CD4-positive, alpha-beta T cell treated with Interleukin-15 for 4 hours (primary cell): ENCODE data around the gene STXBP5.
"Not testable (repeated sequence)": the region's sequence is repeated elsewhere in the genome, so short reads cannot be mapped to it uniquely, and the experiment has no call there.

Experiments
- DNase-seq: peaks from one replicate; pipeline ENCODE4 v3.0.0-alpha.2; 2020; ENCODE audit warnings: low spot score

The STXBP5 gene

DNA sequence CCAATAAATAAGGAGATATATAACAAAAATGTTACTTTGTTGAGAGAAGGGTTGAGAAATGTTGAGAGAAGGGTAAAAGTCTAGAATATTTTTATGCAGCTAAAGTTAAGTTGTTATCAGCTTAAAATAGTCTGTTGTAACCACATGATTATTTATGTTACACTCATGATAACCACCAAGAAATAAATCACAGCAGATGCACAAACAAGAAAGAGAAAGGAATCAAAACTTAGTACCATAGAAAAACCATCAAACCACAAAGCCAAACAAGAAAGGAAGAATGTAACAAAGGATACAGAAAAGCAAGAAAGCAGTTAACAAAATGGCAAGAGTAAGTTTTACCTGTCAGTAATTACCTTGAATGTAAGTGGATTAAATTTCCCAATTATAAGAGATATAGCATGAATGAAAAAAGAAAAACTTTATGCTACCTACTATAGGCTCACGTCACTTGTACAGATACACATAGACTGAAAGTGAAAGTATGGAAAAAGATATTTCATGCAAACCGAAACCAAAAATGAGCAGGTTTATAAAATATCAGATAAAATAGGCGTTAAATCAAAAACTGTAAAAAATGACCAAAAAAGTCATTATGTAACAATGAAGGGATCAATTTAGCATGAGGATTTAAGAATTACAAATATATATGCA lies 93.6 kb downstream of the STXBP5 start:
- peak; percentile 4 for DNase-seq

DNA sequence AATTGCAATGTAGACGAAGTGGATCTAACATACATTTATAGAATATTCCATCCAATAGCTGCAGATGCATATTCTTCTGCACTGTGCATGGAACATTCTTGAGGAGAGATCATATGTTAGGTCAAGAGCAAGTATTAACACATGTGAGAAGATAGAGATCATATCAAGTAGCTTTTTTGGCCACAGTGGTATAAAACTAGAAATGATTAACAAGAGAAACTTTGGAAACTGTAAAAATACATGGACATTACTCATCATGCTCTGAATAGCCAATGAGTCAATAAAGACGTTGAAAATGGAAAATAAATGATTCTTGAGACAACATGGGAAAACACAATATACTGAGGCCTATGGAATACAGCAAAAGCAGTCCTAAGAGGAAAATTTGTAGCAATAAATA lies 94.2 kb downstream of the STXBP5 start:
- DNase-seq: no peak

DNA sequence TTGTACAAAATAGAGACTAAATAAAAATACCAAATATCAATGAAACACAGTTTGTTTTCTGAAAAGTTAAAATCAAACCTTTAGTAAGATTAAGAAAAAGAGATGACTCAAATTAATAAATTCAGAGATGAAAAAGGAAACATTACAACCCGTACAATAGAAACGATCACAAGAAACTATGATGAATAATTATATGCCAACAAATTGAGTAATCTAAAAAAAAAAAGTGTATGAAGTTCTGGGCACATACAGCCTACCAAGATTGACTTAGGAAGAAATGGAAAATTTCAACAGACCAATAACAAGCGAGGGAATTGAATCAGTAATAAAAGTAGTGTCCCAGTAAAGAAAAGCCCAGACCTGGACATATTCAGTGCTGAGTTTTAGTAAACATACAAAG lies 94.8 kb downstream of the STXBP5 start:
- no peak for DNase-seq

DNA sequence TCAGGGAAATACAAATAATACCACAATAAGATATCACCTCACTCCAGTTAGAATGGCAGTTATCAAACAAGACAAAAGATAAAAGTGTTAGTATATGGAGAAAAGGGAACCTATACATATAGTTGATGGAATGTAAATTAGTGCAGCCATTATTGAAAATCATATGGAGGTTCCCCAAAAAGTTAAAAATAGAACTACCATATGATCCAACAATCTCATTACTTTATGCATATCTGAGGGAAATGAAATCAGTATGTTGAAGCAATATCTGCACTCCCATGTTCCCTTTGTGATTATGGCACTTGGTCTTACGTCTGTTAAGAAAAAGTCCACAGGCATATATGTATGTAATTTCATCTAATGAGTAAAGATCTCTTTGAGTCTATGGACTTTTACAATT lies 96.9 kb downstream of the STXBP5 start:
- no peak for DNase-seq

DNA sequence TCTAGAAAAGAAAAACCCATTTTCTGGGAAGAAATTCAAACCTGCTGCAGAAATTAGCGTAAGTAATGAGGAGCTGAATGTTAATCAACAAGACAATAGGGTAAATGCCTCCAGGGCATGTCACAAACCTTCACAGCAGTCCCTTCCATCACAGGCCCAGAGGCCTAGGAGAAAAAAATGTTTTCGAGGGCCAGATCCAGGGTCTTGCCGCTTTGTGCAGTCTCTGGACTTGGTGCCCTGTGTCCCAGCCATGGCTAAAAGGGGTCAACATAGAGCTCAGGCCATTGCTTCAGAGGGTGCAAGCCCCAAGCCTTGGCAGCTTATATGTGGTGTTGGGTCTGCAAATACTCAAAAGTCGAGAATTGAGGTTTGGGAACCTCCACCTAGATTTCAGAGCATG lies 99.8 kb downstream of the STXBP5 start:
- no peak for DNase-seq

DNA sequence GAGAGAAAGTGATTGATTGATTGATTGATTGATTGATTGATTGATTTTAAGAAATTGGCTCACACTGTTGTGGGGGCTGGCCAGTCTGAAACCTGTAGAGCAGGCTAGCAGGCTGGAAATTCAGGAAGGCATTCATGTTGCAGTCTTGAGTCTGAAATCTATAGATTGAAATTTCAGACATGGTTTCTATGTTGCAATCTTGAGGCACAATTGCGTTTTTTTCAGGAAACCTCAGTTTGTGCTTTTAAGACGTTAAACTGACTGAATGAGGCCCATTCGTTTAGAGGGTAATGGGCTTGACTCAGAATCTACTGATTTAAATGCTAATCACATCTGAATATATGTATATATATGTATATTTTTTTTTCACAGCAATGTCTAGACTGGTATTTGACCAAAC lies 106.3 kb downstream of the STXBP5 start:
- DNase-seq: no peak

DNA sequence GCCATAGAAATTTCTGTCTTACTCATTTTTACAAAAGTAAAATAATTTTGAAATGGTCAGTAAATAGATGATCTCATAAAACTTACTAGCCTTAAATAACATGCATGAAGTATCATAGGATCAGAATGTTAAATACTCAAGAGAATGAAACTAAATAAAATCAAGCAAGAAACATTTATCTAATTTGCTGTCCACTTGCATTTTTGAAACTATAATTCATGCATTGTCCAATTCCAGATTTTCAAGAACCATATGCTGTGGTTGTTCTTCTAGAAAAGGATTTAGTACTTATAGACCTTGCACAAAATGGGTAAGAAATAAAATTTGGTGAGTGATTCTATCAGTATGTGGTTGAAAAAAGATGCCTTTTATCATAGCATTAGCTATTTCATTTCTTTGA lies 107.0 kb downstream of the STXBP5 start:
- no peak for DNase-seq

DNA sequence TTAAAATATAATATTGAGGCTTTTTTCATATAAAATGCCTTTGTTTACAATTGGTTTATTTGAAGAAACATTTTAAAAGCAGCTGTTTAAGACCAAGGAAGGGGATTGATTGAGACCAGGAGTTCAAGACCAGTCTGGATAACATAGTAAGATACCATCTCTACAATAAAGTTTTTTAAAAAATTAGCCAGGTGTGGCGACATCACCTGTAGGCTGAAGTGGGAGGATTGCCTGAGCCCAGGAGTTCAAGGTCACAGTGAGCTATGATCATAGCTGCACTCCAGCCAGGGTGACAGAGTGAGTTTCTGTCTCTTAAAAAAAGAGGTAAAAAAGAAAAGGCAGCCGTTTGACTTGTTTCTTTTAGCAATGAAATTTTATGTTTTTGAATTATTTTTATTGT lies 117.0 kb downstream of the STXBP5 start:
- DNase-seq: no peak

DNA sequence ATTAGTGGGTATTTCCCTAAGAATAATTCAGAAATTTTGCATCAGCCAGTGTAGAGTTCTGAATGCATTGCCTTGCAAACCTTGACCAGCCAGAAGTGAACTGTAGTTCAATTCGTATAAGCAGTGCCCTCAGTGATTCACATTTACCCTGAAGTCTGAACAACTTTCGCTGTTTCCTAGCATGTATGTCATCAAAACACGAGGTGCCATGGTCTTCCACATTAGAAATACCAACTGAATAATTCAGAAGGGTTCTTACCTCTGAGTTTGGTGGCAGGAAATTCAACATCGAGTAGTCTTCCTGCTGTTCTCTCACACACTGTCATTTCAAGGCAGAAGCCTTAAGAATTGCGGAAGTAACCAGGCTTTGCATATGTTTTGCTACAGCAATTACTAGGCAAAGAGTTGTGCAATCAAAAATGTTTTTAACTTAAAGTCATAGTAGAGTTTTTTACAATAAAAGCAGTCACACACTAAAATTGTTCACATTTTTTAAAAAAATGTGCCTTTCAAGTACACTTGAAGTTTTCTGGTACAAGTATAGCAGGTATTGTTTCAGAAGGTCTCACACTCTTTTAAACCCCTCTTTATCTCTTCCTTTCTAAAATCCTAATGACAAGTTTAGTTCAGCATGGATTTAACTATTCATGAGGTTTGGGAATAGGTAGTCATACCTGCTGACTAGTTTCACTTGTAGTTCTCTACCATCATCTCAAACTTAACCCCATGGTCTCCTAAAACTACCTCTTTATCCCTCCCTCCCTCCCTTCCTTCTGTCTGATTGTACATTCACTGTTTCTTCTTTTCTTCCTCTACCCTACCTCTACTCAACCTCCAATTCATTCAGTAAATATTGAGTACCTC lies 118.3 kb downstream of the STXBP5 start:
- DNase-seq: peak; percentile 40

DNA sequence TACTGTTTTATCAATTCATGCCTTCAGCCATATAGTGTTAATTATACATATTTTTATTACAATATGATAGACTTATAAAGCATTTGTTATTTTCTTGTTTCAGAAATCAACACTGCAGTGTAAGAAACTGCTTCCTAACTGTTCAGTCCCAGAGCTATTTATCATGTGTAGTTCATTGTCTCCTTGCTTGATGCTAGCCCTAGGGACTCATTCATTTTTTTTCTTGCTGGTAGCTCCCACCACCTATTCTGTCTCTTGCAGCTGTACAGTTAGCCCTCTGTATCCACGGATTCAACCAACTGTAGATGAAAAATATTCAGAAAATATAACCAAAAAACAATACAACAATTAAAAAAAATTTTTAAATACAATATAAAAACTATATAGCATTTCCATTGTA lies 121.3 kb downstream of the STXBP5 start:
- DNase-seq: no peak

DNA sequence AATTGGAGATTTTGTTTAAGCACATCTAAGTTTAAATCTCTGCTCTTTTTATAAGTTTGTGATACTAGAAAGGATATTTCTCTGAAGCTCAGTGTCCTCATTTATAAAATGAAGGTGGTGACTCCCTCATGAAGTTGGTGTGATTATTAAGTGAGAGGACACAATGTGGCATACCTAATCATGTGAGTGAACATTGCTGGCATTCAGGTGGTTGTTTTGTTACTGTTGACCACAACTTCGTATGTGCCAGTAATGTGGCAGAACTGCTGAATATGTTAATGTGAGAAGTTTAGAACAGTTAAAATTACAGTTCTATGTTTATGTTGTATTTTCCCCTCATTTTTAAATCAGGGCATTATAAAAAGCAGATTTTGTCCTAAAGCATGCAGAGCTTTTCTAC lies 127.2 kb downstream of the STXBP5 start:
- no peak for DNase-seq

DNA sequence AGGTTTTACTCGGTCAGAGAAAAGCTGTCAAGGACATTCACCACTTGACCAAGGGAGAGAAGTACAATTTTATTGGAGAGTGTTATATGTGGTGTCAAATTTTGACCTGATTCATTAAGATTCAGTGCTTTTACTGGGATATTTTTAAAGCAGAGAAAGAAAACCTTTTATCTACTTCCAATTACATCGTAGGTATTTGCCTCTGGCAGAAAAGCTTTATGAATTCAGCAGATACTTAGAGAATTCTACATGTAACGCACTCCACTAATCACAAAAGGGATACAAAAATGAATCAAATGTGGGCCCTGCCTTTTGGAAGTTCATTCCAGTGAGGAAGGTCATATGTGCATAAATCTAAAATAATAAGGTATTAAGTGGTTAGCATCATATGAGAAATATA lies 133.7 kb downstream of the STXBP5 start:
- DNase-seq: no peak

DNA sequence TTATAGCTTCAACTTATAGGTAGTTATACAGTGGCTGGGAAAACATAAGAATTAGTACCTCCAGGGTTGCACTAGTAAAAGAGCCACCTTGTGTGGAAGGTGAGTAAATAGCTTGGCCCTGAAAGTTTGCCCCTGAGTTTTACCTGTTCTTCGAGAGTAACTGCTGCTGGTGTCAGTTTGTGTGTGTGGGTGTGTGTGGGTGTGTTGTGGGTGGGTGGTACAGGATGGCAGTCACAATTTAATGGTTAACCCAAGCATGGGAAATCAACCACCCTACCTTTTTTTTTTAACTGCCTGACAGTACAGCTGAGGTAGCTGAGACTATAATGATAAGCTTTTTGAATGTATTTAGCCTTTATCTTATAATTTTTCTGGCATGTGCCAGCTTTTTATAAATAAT lies 137.3 kb downstream of the STXBP5 start:
- DNase-seq: no peak

DNA sequence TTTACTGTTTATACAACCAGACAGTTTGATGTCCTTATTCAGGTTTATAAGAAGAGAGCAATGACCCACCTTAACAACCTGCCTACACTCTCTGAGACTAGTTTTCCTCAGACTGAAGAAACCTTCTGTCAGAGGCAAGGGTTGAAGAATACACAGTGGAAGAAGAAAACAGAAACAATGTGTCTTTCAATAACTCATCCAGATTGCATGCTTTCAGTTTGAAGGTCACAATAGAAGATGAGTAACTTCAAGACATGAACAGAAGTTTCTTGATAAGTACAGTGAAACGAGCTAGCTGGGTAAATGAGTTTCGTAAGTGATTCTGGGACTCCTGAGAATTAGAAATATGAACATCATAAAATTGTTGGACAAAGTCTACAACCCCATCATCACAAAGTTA lies 141.7 kb downstream of the STXBP5 start:
- DNase-seq: no peak

DNA sequence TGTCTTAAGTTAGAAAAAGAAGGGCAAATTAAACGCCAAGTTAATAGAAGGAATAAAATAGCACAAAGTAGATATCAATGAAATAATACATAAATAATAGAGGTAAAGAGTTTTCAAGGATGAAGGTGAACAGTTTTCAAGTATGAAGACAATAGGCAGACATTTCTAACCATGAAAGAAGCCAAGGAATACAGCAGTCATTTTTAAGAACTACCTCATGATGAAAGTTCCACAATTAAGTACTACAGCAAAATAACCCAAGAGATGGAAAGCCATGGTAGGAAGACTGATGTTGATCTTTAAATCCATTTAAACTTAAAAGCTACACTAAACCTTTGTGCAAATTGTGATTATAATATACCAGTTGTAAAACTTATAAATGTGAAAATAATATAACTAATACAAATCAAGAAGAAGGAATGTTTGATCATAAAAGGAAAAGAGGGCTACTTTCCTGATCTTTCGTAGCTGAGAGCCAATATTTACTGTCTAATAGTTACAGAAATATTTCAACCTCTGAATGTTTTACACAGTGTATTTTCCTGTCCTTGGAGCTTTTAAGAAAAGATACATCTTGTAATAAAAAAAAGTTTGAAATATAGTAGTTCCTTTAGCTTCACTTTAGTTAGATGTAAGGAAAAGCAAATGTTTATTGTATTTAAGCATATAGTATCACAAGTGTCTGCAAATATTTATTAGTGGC lies 143.1 kb downstream of the STXBP5 start:
- DNase-seq: no peak

DNA sequence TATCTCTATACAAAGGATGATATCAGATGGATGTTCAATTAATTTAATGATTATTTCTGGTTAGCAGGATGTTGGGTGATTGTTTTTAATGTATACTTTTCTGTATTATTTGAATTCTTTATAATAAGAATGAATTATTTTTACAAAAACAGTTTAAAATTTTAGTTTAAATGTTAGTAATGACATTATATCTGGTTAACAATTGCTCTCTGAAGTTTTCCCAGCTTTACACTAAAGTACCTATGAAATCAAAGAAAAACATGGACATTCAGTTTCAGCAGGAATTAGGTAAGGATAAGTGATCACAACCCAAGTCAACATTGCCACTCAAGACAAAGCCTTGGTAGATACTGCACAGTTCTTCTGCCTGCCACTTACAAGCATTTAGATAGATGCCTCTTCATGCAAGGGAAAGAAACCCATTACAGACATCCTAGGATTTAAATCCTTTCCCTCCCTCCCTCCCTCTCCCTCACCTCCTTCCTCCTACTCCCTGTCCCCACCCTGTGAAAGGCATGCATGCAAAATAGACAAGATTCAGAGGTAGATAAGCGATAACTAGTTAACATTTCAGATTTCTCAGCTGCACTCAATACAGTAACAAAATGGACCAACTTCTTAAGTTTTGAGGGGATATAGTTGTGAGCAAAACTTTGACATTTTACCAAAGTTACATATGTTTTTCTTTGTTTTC lies 143.8 kb downstream of the STXBP5 start:
- DNase-seq: no peak

DNA sequence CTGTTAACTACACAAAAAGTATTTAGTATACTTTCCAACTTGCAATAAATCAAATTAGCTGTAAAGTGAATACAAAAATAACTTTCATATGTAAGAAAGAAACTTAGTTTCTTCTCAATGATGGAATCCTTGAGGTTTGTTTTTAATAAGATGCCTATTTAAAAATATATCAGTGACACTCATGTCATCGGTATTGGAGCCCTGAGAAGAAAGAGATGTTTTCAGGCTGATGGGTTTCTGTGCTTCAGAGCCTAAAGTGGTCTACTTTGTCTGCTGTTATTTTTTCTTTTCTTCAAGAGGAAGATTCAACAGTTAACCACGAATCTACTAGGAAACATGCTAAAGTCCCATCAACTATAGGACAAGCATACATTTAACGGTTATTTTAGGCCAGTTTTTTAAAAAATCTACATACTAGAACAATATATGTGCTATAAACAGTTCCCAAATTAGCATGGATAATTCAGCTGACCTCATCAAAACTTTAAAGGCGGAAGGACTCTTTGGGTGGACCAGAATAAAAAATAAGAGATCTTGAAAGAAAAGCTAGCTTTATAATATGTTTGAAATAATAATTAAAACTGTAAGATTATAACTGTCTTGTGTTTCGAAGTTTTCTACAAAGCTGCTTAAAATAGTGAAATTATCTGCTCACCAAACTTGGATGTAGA lies 157.2 kb downstream of the STXBP5 start:
- DNase-seq: no peak

DNA sequence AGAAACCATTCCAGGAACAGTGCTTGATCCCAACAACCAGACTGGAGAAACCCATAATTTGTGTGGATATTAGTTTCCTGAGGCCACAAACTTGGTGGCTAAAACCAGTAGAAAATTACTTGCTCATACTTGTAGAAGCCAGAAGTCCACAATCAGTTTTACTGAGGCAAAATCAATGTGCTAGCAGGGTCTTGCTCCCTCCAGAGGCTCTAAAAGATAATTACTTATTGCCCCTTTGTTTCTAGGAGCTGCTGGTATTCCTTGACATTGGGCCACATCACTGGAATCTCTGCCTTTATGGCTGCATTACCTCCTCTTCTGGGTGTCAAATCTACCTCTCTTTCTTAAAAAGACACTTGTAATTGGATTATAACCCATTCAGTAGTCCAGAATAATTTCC lies 162.1 kb downstream of the STXBP5 start:
- no peak for DNase-seq

DNA sequence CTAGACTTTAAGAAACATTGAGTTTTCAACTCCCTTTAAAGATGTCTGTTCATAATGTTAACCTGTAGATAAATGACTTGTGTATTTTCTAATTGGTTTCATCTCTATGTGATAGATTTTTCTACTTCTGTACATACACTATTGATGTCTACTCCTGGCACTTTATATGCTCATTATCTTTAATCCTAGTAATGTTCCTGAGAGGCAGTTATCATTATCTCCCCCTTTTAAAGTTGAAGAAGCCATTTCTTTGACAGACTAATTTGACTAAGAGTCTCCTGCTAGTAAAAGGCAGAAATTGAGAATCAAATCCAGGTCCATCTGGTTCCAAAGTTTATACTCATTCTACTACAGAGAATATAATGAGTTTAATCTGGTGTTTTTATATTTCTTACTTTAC lies 167.1 kb downstream of the STXBP5 start:
- DNase-seq: no peak

DNA sequence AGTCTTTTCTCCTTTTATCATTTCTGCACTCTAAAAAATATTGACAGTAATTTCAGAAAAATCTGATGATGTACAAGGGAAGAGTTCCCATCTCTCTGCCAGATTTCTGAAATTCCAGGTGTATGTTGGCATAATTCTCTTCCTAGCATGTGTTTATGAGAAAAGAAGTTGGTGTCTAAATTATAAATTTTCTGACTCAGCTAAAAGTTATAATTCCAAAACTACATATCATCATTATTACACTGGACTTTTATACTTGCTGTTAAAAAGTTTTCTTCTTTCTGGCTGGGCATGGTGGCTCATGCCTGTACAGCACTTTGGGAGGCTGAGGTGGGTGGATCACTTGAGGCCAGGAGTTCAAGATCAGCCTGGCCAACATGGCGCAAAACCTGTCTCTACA lies 168.6 kb downstream of the STXBP5 start:
- DNase-seq: no peak

DNA sequence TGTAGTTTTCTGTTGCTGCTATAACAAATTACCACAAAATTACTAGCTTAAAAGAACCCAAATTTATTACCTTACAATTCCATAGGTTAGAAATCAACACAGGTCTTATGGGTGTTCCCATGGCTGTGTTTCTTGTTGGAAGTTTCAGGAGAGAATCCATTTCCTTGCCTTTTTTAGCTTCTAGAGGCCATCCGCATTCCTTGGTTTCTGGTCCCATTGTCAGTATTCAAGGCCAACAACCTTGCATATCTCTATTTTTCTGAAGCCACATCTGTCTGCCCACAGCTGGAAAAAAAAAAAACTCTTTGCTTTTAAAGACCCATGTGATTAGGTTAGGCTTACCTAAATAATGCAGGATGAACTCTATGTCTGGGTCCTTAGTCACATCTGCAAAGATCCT lies 174.6 kb downstream of the STXBP5 start:
- no peak for DNase-seq

DNA sequence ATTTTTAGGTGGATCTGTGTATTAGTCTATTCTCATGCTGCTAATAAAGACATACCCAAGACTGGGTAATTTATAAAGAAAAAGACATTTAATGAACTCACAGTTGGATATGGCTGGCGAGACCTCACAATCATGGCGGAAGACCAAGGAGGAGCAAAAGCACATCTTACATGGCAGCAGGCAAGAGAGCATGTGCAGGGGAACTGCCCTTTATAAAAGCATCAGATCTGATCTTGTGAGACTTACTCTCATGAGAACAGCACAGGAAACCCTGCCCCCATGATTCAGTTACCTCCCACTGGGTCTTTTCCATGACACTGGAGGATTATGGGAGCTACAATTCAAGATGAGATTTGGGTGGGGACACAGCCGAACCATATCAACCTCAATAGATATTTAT lies 176.6 kb downstream of the STXBP5 start:
- not testable (repeated sequence) for DNase-seq
